H9 (cell line): ENCODE measurements around the gene ANKRD55. TPM values are rescaled to one million over a fixed set of nuclear protein-coding genes. Genes with fewer than 3 reads are reported as not detected.

Source experiments
- DNase-seq: peaks from one replicate; pipeline ENCODE4 v3.0.0-alpha.2; 2017
- H2AFZ ChIP-seq: one replicate; pipeline ENCODE4 v1.6.1; 2013; ENCODE audit warnings: mild to moderate bottlenecking, low read length, control low read depth, moderate library complexity
- H2AK5ac ChIP-seq: 2 replicates; pipeline ENCODE4 v1.6.1; 2013; ENCODE audit warnings: low read length, control low read depth, mixed read lengths; ENCODE audit not compliant: insufficient read length
- H2BK120ac ChIP-seq: one replicate; pipeline ENCODE4 v1.6.1; 2013; ENCODE audit warnings: low read depth, mild to moderate bottlenecking, low read length, control low read depth, inconsistent platforms; ENCODE audit not compliant: poor library complexity, severe bottlenecking
- H2BK12ac ChIP-seq: 2 replicates; pipeline ENCODE4 v1.6.1; 2013; ENCODE audit warnings: low read length, control low read depth, mixed read lengths, low read depth; ENCODE audit not compliant: insufficient read length
- H2BK15ac ChIP-seq: 2 replicates; pipeline ENCODE4 v1.6.1; 2013; ENCODE audit warnings: low read depth, low read length, control low read depth
- H2BK20ac ChIP-seq: one replicate; pipeline ENCODE4 v1.6.1; 2013; ENCODE audit warnings: low read depth, mild to moderate bottlenecking, low read length, control low read depth, inconsistent platforms; ENCODE audit not compliant: poor library complexity, severe bottlenecking
- H2BK5ac ChIP-seq: 2 replicates; pipeline ENCODE4 v1.6.1; 2013; ENCODE audit warnings: low read length, control low read depth, mixed read lengths; ENCODE audit not compliant: insufficient read length
- H3K14ac ChIP-seq: 2 replicates; pipeline ENCODE4 v1.6.1; 2013; ENCODE audit warnings: low read length, control low read depth; ENCODE audit not compliant: insufficient read depth
- H3K18ac ChIP-seq: 2 replicates; pipeline ENCODE4 v1.6.1; 2013; ENCODE audit warnings: low read depth, mild to moderate bottlenecking, mixed read lengths, low read length, control low read depth; ENCODE audit not compliant: insufficient read length
- H3K23ac ChIP-seq: 2 replicates; pipeline ENCODE4 v1.6.1; 2013; ENCODE audit warnings: low read length, control low read depth, mixed read lengths, low read depth; ENCODE audit not compliant: insufficient read length
- H3K23me2 ChIP-seq: 2 replicates; pipeline ENCODE4 v1.6.1; 2013; ENCODE audit warnings: low read depth, mild to moderate bottlenecking, mixed read lengths, low read length, control low read depth; ENCODE audit not compliant: insufficient read length, poor library complexity, severe bottlenecking
- H3K27ac ChIP-seq: 2 replicates; pipeline ENCODE4 v1.5.1; 2013; ENCODE audit warnings: low read length, control low read depth, mixed read lengths, low read depth; ENCODE audit not compliant: insufficient read length
- H3K27me3 ChIP-seq: 2 replicates; pipeline ENCODE4 v1.6.1; 2013; ENCODE audit warnings: low read length, control low read depth, inconsistent platforms; ENCODE audit not compliant: insufficient read depth
- H3K4ac ChIP-seq: 2 replicates; pipeline ENCODE4 v1.6.1; 2013; ENCODE audit warnings: low read depth, mild to moderate bottlenecking, control low read depth, inconsistent platforms, low read length, moderate library complexity
- H3K4me1 ChIP-seq: 2 replicates; pipeline ENCODE4 v1.6.1; 2013; ENCODE audit warnings: low read length, control low read depth, inconsistent platforms; ENCODE audit not compliant: insufficient read depth
- H3K4me2 ChIP-seq: 2 replicates; pipeline ENCODE4 v1.6.1; 2013; ENCODE audit warnings: low read length, control low read depth, mixed read lengths; ENCODE audit not compliant: insufficient read length, insufficient read depth
- H3K56ac ChIP-seq: 2 replicates; pipeline ENCODE4 v1.6.1; 2013; ENCODE audit warnings: low read depth, mild to moderate bottlenecking, mixed read lengths, low read length, control low read depth; ENCODE audit not compliant: insufficient read length
- H3K79me1 ChIP-seq: 2 replicates; pipeline ENCODE4 v1.6.1; 2013; ENCODE audit warnings: low read depth, mild to moderate bottlenecking, moderate library complexity, low read length, control low read depth, inconsistent platforms; ENCODE audit not compliant: insufficient read depth, poor library complexity, severe bottlenecking
- H3K79me2 ChIP-seq: 2 replicates; pipeline ENCODE4 v1.6.1; 2013; ENCODE audit warnings: low read length, control low read depth, inconsistent platforms; ENCODE audit not compliant: insufficient read depth
- H3K9ac ChIP-seq: 2 replicates; pipeline ENCODE4 v1.6.1; 2013; ENCODE audit warnings: low read length, control low read depth, mixed read lengths; ENCODE audit not compliant: insufficient read length; ENCODE audit errors: extremely low read depth
- H3K9me3 ChIP-seq: one replicate; pipeline ENCODE4 v1.6.1; 2013; ENCODE audit warnings: low read depth, low read length, inconsistent platforms; ENCODE audit not compliant: control insufficient read depth
- H3T11ph ChIP-seq: one replicate; pipeline ENCODE4 v1.6.1; 2013; ENCODE audit warnings: mild to moderate bottlenecking, low read length, control low read depth, inconsistent platforms
- H4K20me1 ChIP-seq: one replicate; pipeline ENCODE4 v1.6.1; 2013; ENCODE audit not compliant: control insufficient read depth, insufficient read length, insufficient read depth
- H4K5ac ChIP-seq: 2 replicates; pipeline ENCODE4 v1.6.1; 2013; ENCODE audit warnings: low read depth, mild to moderate bottlenecking, mixed read lengths, low read length, control low read depth; ENCODE audit not compliant: insufficient read length
- H4K8ac ChIP-seq: replicated peaks from 2 replicates; pipeline ENCODE4 v1.6.1; 2013; ENCODE audit warnings: low read length, control low read depth, mixed read lengths, low read depth; ENCODE audit not compliant: insufficient read length
- H4K91ac ChIP-seq: 2 replicates; pipeline ENCODE4 v1.6.1; 2013; ENCODE audit warnings: low read depth, mild to moderate bottlenecking, moderate library complexity, mixed read lengths, low read length, control low read depth; ENCODE audit not compliant: insufficient read length
- H3K27ac Mint-ChIP-seq, 3 experiments: 2 replicates in 2 of 3; 3 replicates in 1 of 3; pipeline ENCODE4 v1.8.0; 2020 to 2021; ENCODE audit warnings: mixed read lengths in 3 of 3, mild to moderate bottlenecking in 1 of 3, moderate library complexity in 1 of 3
- H3K27me3 Mint-ChIP-seq: 2 replicates; pipeline ENCODE4 v1.8.0; 2021; ENCODE audit warnings: low read depth, mild to moderate bottlenecking, moderate library complexity, mixed read lengths
- H3K36me3 Mint-ChIP-seq, 3 experiments: 2 replicates in 2 of 3; 3 replicates in 1 of 3; pipeline ENCODE4 v1.8.0; 2020 to 2021; ENCODE audit warnings: low read depth in 3 of 3, mixed read lengths in 3 of 3; ENCODE audit not compliant: insufficient read depth in 1 of 3
- H3K4me1 Mint-ChIP-seq, 2 experiments: 2 replicates each; pipeline ENCODE4 v1.8.0; 2020; ENCODE audit warnings: mixed read lengths in 2 of 2
- H3K4me3 Mint-ChIP-seq, 2 experiments: 2 replicates in 1 of 2; 3 replicates in 1 of 2; pipeline ENCODE4 v1.8.0; 2020 to 2021; ENCODE audit warnings: mild to moderate bottlenecking in 2 of 2, mixed read lengths in 2 of 2, moderate library complexity in 1 of 2
- H3K9me3 Mint-ChIP-seq, 2 experiments: 2 replicates in 1 of 2; 3 replicates in 1 of 2; pipeline ENCODE4 v1.8.0; 2020; ENCODE audit warnings: mild to moderate bottlenecking in 2 of 2, mixed read lengths in 2 of 2, moderate library complexity in 1 of 2
- CTCF ChIP-seq: fragments of 200-600 bp; sonication (generic); conservative IDR thresholded peaks from 3 replicates; pipeline ENCODE4 v1.8.0; 2021; ENCODE audit warnings: antibody characterized with exemption, mild to moderate bottlenecking
- total RNA-seq: library from RNA; stranded (reverse); gene quantifications from 2 replicates; pipeline ENCODE4 v1.2.1, GENCODE V29; 2021

Gene ANKRD55
- total RNA-seq, 1 experiment from 2014 or later: not detected

- Histone ChIP-seq H3K27me3 (no peaks in the 10 kb centered on the region), H3K79me1 (no peaks in the 10 kb centered on the region), H3K4me1 (no peaks in the 10 kb centered on the region), H4K91ac (no peak overlapping the region), H3K4ac (no peak overlapping the region), H2BK5ac (no peak overlapping the region), H2BK15ac (no peak overlapping the region), H3K23me2 (no peaks in the 10 kb centered on the region), H3K23ac (no peak overlapping the region), H3K9ac (no peak overlapping the region), H2AFZ (no peak overlapping the region), H3K4me2 (no peak overlapping the region), H3K14ac (no peak overlapping the region), H3K56ac (no peak overlapping the region), H3K18ac (no peak overlapping the region), H2BK12ac (no peak overlapping the region), H3K27ac (no peak overlapping the region), H3K79me2 (no peaks in the 10 kb centered on the region), H3T11ph (no peak overlapping the region), H3K9me3 (no peaks in the 10 kb centered on the region), H4K8ac (no peak overlapping the region), H2BK20ac (no peak overlapping the region), H2AK5ac (no peak overlapping the region), H4K5ac (no peak overlapping the region), H2BK120ac (no peak overlapping the region), H4K20me1 (no peaks in the 10 kb centered on the region)
- no peak for DNase-seq
- H3K4me1 Mint-ChIP-seq: peaks cover 10% of the 10 kb centered on the region in 2 experiments
- H3K27ac Mint-ChIP-seq: no peak overlapping the region
- no peaks in the 10 kb centered on the region for H3K9me3 Mint-ChIP-seq
- H3K27me3 Mint-ChIP-seq: no peaks in the 10 kb centered on the region; the same call in 1 of the 2 replicates
- no peaks in the 10 kb centered on the region; a peak in 1 of 7 replicates for H3K36me3 Mint-ChIP-seq
- no peak for TF ChIP-seq CTCF
- H3K4me3 Mint-ChIP-seq: no peak overlapping the region
Observed at GRCh38 chr5:56169949-56170348, 63.2 kb downstream of the ANKRD55 start.
